Right lobe of liver (tissue), 4 donors: Measurements from ENCODE around the gene LGMN.

ENCODE experiments used
- CTCF ChIP-seq, 4 donors: fragments of 200-600 bp in 3 of 4; fragments of 450-650 bp in 1 of 4; IDR thresholded peaks; one replicate each; pipeline versions ENCODE4 v1.5.1 to v1.8.0; 2016 to 2022; ENCODE audit warnings: antibody characterized with exemption in 4 of 4, mild to moderate bottlenecking in 2 of 4
- POLR2A ChIP-seq: fragments of 450-650 bp; IDR thresholded peaks from one replicate; pipeline ENCODE4 v1.6.1; 2017; ENCODE audit warnings: antibody characterized with exemption, mild to moderate bottlenecking
- donor health status: DM: no; HTN: no; CAD: no.
- donor health status: DM: no; HTN: no; CAD: no.
- donor health status: DM: no; HTN: yes; CAD: no.

- TF ChIP-seq POLR2A (no peak), CTCF (IDR thresholded peaks at IDR 0.05) (no peak)
Measured at GRCh38 chr14:92656306-92657081, 91.9 kb downstream of the LGMN start.
